Measurements from ENCODE around the gene C11orf98. TPM values are rescaled to one million over a fixed set of nuclear protein-coding genes. Genes with fewer than 3 reads are reported as not detected.

C11orf98 gene
- polyA plus RNA-seq, 1 experiment, result 38.8 TPM

DNA sequence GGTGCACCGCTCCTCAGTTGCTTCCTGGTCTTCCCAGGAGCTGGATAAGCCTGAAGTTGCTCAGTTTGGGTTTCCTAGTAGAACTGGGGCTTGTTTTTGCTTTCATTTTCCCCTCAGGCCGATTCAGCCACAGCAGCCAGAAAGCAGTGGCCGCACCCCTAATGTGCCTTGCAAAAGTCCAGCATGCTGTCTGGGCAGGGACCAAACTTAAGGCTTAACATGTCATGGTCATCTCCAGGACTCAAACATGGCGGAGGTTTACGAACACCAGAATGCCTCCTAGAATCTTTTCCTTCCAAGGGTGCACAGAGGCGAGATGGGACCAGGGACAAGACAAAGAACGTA lies 45.0 kb upstream of the C11orf98 start:
- TF ChIP-seq, protein P1, sequence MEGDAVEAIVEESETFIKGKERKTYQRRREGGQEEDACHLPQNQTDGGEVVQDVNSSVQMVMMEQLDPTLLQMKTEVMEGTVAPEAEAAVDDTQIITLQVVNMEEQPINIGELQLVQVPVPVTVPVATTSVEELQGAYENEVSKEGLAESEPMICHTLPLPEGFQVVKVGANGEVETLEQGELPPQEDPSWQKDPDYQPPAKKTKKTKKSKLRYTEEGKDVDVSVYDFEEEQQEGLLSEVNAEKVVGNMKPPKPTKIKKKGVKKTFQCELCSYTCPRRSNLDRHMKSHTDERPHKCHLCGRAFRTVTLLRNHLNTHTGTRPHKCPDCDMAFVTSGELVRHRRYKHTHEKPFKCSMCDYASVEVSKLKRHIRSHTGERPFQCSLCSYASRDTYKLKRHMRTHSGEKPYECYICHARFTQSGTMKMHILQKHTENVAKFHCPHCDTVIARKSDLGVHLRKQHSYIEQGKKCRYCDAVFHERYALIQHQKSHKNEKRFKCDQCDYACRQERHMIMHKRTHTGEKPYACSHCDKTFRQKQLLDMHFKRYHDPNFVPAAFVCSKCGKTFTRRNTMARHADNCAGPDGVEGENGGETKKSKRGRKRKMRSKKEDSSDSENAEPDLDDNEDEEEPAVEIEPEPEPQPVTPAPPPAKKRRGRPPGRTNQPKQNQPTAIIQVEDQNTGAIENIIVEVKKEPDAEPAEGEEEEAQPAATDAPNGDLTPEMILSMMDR (IDR thresholded peaks at IDR 0.05; ENCODE audit: low read depth, low read length), result no peak
- H3K4me3 ChIP-seq (ENCODE audit: low read depth, low read length), result peak overlapping the region; percentile 52
- H3K9me3 ChIP-seq (ENCODE audit: control insufficient read depth, insufficient read depth, low read length), result no peaks in the 10 kb centered on the region
- ChIA-PET CTCF (interaction anchor here (0.5 kb wide), 1 partner anchor 12 kb away, joined by 3 read pairs; no protein-coding TSS in a partner anchor), POLR2A (interaction anchor here (1.0 to 2.7 kb wide), 5 partner anchors 17 to 171 kb away, joined by 3 to 17 read pairs (median 10); partner anchors contain the start of genes C11orf98, CSKMT, HNRNPUL2 and LRRN4CL)
- H3K27ac ChIP-seq (ENCODE audit: low read depth, low read length), result peak overlapping the region; percentile 91
- DNase-seq (ENCODE audit: low read depth, low spot score), result no peak
- H3K27me3 ChIP-seq (ENCODE audit: control insufficient read depth, insufficient read depth, low read length), result no peaks in the 10 kb centered on the region

DNA sequence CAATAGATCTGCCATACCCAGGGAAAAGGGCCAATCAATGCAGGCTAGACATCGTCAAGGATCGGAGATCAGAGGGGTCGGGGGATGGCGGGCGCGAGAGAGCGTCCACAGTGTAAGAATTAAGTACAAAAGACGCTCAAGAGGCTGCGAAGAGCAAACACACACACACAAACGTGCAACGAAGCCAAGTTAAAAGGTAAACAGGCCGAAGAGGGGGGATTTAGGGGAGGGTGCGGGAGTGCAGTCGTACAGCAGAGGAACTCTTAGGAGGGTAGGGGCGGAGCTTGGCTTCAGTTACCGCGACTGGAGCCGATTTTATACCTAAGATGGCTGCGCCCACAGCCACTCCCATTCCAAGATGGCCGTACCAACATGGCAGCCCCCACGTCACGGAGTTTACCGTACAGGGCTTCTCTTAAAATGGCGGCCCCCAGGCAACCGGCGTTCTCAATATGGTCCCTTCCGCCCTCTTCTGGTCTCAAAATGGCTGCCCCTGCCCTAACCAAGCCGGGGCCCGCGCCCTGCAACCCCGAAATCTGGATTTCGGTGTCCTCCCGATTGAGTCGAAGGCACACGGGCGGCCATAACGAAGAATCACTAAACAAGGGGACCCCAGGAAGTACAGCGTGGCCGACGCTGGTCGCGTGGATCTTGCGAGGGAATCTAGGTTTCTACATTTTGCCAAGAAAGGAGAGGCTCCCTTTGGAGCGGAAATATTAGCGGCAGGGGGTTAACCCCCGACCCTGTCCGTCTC lies 44.4 kb upstream of the C11orf98 start:
- CTCF ChIA-PET, result interaction anchor here (0.5 to 1.3 kb wide), 2 partner anchors 12 to 17 kb away, joined by 3 to 4 read pairs; no protein-coding TSS in a partner anchor

DNA sequence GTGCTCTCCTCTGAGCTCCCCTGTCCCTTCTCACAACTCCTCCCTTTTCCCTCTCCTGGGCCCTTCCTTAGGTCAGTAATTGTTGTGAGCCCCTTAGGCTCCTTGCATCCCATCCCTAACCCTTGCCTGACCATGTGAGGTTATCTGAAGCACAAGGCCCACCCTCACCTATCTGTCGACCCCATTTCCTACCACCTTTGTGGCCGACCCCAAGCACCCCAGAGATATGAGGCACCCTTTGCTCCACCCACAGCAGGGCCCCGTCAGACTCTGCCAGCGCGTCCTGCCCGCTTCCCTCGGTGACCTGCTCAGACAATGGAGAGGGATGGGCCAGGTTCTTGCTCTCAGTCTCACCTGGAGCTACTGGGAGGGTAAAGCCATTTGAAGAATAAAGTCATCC lies 43.8 kb upstream of the C11orf98 start:
- POLR2A ChIA-PET, result interaction anchor here (0.6 to 2.7 kb wide), 8 partner anchors 18 to 172 kb away, joined by 3 to 17 read pairs (median 6); partner anchors contain the start of genes C11orf98, CSKMT, HNRNPUL2 and LRRN4CL
- Histone ChIP-seq H3K27me3 (ENCODE audit: control insufficient read depth, insufficient read depth, low read length) (no peaks in the 10 kb centered on the region), H3K9me3 (ENCODE audit: control insufficient read depth, insufficient read depth, low read length) (no peaks in the 10 kb centered on the region), H3K27ac (ENCODE audit: low read depth, low read length) (peak overlapping the region; percentile 11), H3K4me3 (ENCODE audit: low read depth, low read length) (peak overlapping the region; percentile 41)
- no peak for DNase-seq (ENCODE audit: low read depth, low spot score)
- CTCF ChIA-PET, result interaction anchor here (1.3 kb wide), 1 partner anchor 16 kb away, joined by 4 read pairs; no protein-coding TSS in a partner anchor
- TF ChIP-seq, protein P1 (IDR thresholded peaks at IDR 0.05; ENCODE audit: low read depth, low read length), result no peak

More for the DNA sequence above, 44.4 kb upstream of the C11orf98 start:
- Histone ChIP-seq H3K4me3 (ENCODE audit: low read depth, low read length) (peak overlapping the region; percentile 52), H3K27me3 (ENCODE audit: control insufficient read depth, insufficient read depth, low read length) (no peaks in the 10 kb centered on the region), H3K9me3 (ENCODE audit: control insufficient read depth, insufficient read depth, low read length) (no peaks in the 10 kb centered on the region), H3K27ac (ENCODE audit: low read depth, low read length) (peak overlapping the region; percentile 91)
- POLR2A ChIA-PET, result interaction anchor here (0.6 to 2.7 kb wide), 6 partner anchors 18 to 171 kb away, joined by 3 to 17 read pairs (median 9); partner anchors contain the start of genes C11orf98, CSKMT, HNRNPUL2 and LRRN4CL
- TF ChIP-seq, protein P1 (IDR thresholded peaks at IDR 0.05; ENCODE audit: low read depth, low read length), result no peak
- DNase-seq (ENCODE audit: low read depth, low spot score), result peak; percentile 93

DNA sequence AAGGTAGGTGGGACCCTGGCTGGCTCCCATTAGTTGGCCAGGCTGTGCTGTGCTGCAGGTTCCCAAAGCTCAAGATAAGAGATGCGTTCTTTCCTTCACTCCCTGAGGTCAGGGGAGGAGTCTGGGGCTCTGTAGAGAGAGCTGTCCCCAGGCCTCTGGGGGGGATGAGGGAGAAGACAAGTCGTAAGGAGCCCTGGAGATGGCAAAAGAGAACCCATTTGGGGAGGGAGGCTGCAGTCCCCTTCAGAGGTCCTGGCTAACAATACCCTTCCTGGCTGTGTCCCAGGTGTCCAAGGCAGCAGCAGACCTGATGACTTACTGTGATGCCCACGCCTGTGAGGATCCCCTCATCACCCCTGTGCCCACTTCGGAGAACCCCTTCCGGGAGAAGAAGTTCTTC lies 43.4 kb upstream of the C11orf98 start:
- ChIA-PET CTCF (interaction anchor here (1.3 kb wide), 1 partner anchor 16 kb away, joined by 4 read pairs; no protein-coding TSS in a partner anchor), POLR2A (interaction anchor here (1.4 to 2.7 kb wide), 6 partner anchors 19 to 133 kb away, joined by 4 to 17 read pairs (median 9); partner anchors contain the start of genes C11orf98, CSKMT, HNRNPUL2 and LRRN4CL)
- Histone ChIP-seq H3K9me3 (ENCODE audit: control insufficient read depth, insufficient read depth, low read length) (no peaks in the 10 kb centered on the region), H3K4me3 (ENCODE audit: low read depth, low read length) (no peak overlapping the region), H3K27me3 (ENCODE audit: control insufficient read depth, insufficient read depth, low read length) (no peaks in the 10 kb centered on the region), H3K27ac (ENCODE audit: low read depth, low read length) (no peak overlapping the region)
- TF ChIP-seq, protein P1 (IDR thresholded peaks at IDR 0.05; ENCODE audit: low read depth, low read length), result no peak
- DNase-seq (ENCODE audit: low read depth, low spot score), result no peak

Measured in AG04450 (cell line).